GM12878 (cell line): ENCODE results near the gene UBE2E1. TPM values are rescaled to one million over a fixed set of nuclear protein-coding genes. Genes with fewer than 3 reads are reported as not detected.

ENCODE experiments used
- ATAC-seq: fragments of 200-7000 bp; cut with Tn5 transposase; 3 replicates; pipeline ENCODE4 v1.9.1; 2020; ENCODE audit warnings: mild to moderate bottlenecking, moderate library complexity
- BruUV-seq: library from RNA; stranded (reverse); fragments of 400-500 nt; replicated peaks from 2 replicates; lab custom pipeline; 2021; lab: Mats Ljungman, UMichigan
- CTCF ChIA-PET: fragments of 300-600 bp; sonication (Branson Sonifier 250); formaldehyde crosslinking; extraction: SDS; loops from one replicate; lab custom pipeline; 2021; ENCODE audit warnings: inconsistent platforms; lab: Yijun Ruan, JAX
- POLR2A ChIA-PET: fragments of 350-600 bp; formaldehyde crosslinking; extraction: SDS; loops from one replicate; lab custom pipeline; 2021; ENCODE audit warnings: inconsistent platforms; lab: Charles Lee
- RAD21 ChIA-PET: fragments of 300-600 bp; sonication (Branson Sonifier 250); formaldehyde crosslinking; loops from one replicate; lab custom pipeline; 2023; ENCODE audit warnings: antibody characterized with exemption; ENCODE audit not compliant: unreplicated experiment; lab: Charles Lee
- SMC1A ChIA-PET: fragments of 300-600 bp; sonication (Branson Sonifier 250); formaldehyde crosslinking; loops from one replicate; lab custom pipeline; 2023; ENCODE audit not compliant: unreplicated experiment, uncharacterized antibody; lab: Charles Lee
- DNase-seq: peaks from one replicate; pipeline ENCODE4 v3.0.0-alpha.2; 2011; ENCODE audit warnings: low read depth, low spot score
- FAIRE-seq: peaks from 3 replicates; lab custom pipeline; 2011; peaks lifted over from hg19 to GRCh38; lab: Jason Lieb, UNC
- H2AFZ ChIP-seq: 2 replicates; pipeline ENCODE4 v1.6.0; 2011; ENCODE audit warnings: low read depth, low read length, control low read depth; ENCODE audit not compliant: control insufficient read depth
- H3K27ac ChIP-seq: 2 replicates; pipeline ENCODE4 v1.5.1; 2011; ENCODE audit warnings: control low read depth; ENCODE audit not compliant: control insufficient read depth, insufficient read depth
- H3K27me3 ChIP-seq, 2 experiments: replicated peaks in 1 of 2; 2 replicates each; pipeline versions ENCODE4 v1.6.0 to v1.6.1; 2011; ENCODE audit warnings: low read length in 1 of 2; ENCODE audit not compliant: control insufficient read depth in 2 of 2, insufficient read depth in 2 of 2
- H3K36me3 ChIP-seq, 2 experiments: 2 replicates each; pipeline ENCODE4 v1.5.1; 2011; ENCODE audit warnings: low read length in 1 of 2; ENCODE audit not compliant: control insufficient read depth in 2 of 2, insufficient read depth in 2 of 2
- H3K4me1 ChIP-seq: 2 replicates; pipeline ENCODE4 v1.6.1; 2011; ENCODE audit warnings: mild to moderate bottlenecking, low read length, moderate library complexity, mixed read lengths; ENCODE audit not compliant: control insufficient read depth, insufficient read depth
- H3K4me2 ChIP-seq: 2 replicates; pipeline ENCODE4 v1.6.0; 2011; ENCODE audit warnings: control low read depth; ENCODE audit not compliant: control insufficient read depth, insufficient read depth
- H3K4me3 ChIP-seq: fragments of 200-600 bp; sonication (generic); 2 replicates; pipeline ENCODE4 v1.5.1; 2016
- H3K79me2 ChIP-seq: 2 replicates; pipeline ENCODE4 v1.6.0; 2011; ENCODE audit warnings: low read length; ENCODE audit not compliant: control insufficient read depth, insufficient read depth
- H3K9ac ChIP-seq: 2 replicates; pipeline ENCODE4 v1.8.0; 2011; ENCODE audit warnings: low read length, control low read depth, mixed read lengths; ENCODE audit not compliant: control insufficient read depth, insufficient read depth
- H3K9me3 ChIP-seq: replicated peaks from 3 replicates; pipeline ENCODE4 v1.5.1; 2011; ENCODE audit warnings: mild to moderate bottlenecking, low read length; ENCODE audit not compliant: control insufficient read depth, insufficient read depth
- H4K20me1 ChIP-seq: 2 replicates; pipeline ENCODE4 v1.6.0; 2011; ENCODE audit not compliant: control insufficient read depth, insufficient read depth
- CHD1 ChIP-seq: IDR thresholded peaks from 2 replicates; pipeline ENCODE4 v1.6.1; 2012; ENCODE audit warnings: low read depth, low read length, improper control_type of control experiment
- MYB ChIP-seq: fragments of 150-350 bp; IDR thresholded peaks from 2 replicates; pipeline ENCODE4 v1.6.1; 2014; ENCODE audit warnings: mild to moderate bottlenecking, low read depth, low read length, borderline replicate concordance
- RAD51 ChIP-seq: fragments of 450-650 bp; IDR thresholded peaks from 2 replicates; pipeline ENCODE4 v1.6.1; 2016; ENCODE audit warnings: moderate library complexity, mild to moderate bottlenecking, inconsistent platforms
- RELA ChIP-seq: fragments of 450-650 bp; IDR thresholded peaks from 2 replicates; pipeline ENCODE4 v1.8.0; 2014; ENCODE audit warnings: borderline replicate concordance; ENCODE audit not compliant: partially characterized antibody
- WGBS: methylation state at CpG from one replicate; pipeline ENCODE4 v1.1.6; 2016; ENCODE audit warnings: low lambda C conversion rate; ENCODE audit not compliant: insufficient replicate concordance, insufficient coverage; ENCODE audit errors: missing lambda C conversion rate; 5-methylcytosine and 5-hydroxymethylcytosine counted together
- in situ Hi-C: fragments of 300-500 bp; cut with MboI; formaldehyde crosslinking; loops from 9 replicates; pipeline ENCODE4 v1.14.3; 2018; ENCODE audit warnings: mixed read lengths
- intact Hi-C: fragments of 100-400 bp; cut with micrococcal nuclease; formaldehyde crosslinking; loops from one replicate; pipeline ENCODE4 v1.14.2; 2022; ENCODE audit not compliant: unreplicated experiment
- polyA plus RNA-seq, 11 experiments: library from polyadenylated mRNA; depleted of rRNA in 4 of 11; unstranded in 6 of 11; stranded (reverse) in 5 of 11; fragments of >200 nt; fragmentation: Nextera tagmentation in 4 of 11; fragmentation: Illumina TruSeq in 1 of 11; extraction: Ambion mirVana in 4 of 11; extraction: Trizol in 1 of 11; gene quantifications; 1 replicate in 1 of 11; 2 replicates in 10 of 11; pipeline versions ENCODE4 v1.2.1 to v1.2.3, GENCODE V29; 2011 to 2016; ENCODE audit warnings: inconsistent platforms in 2 of 11, missing spikeins in 2 of 11, low read depth in 1 of 11
- total RNA-seq, 4 experiments: library from RNA; depleted of rRNA in 3 of 4; stranded (reverse); fragments of >200 nt in 3 of 4; fragmentation: Illumina TruSeq in 1 of 4; extraction: Trizol in 1 of 4; gene quantifications; 2 replicates each; pipeline versions ENCODE4 v1.2.1 to v1.2.3, GENCODE V29; 2013 to 2021
- TF ChIP-seq, protein P1 (sequence below): fragments of 450-650 bp; IDR thresholded peaks from 2 replicates; pipeline ENCODE4 v1.6.1; 2017; ENCODE audit warnings: antibody characterized with exemption, mild to moderate bottlenecking, moderate library complexity

UBE2E1 gene
- total and polyA plus RNA-seq, 10 of the 15 experiments (the other 5 are each of a cell fraction or from before 2014, with no cell fraction given) = 18.7 to 425 (median 147) TPM

DNA sequence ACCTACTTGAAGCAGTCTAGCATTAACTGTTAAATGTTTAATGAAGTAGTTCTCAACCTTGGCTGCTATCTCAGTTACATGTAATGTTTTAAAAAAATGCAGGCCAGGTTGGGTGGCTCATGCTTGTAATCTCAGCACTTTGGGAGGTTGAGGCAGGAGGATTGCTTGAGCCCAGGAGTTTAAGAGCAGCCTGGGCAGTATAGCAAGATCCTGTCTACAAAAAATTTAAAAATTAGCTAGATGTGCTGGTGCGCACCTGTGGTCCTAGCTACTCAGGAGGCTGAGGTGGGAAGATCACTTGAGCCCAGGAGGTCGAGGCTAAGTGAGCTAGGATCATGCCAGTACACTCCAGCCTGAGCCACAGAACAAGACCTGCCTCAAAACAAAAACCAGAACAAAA lies 29.3 kb downstream of the UBE2E1 start (continued):
- TF ChIP-seq RELA (no peak), MYB (no peak)

- Histone ChIP-seq H3K9me3 (no peaks in the 10 kb centered on the region), H4K20me1 (peaks cover 9% of the 10 kb centered on the region; the same call in 1 of the 2 replicates), H3K36me3 (peaks cover 0 to 8% of the 10 kb centered on the region in 2 experiments), H2AFZ (no peak overlapping the region), H3K27me3 (no peaks in the 10 kb centered on the region), H3K79me2 (peaks cover 88% of the 10 kb centered on the region), H3K27ac (no peak overlapping the region), H3K9ac (no peak overlapping the region), H3K4me2 (no peak overlapping the region; the same call in 1 of the 2 replicates), H3K4me3 (no peak overlapping the region), H3K4me1 (peaks cover 46% of the 10 kb centered on the region)
- ChIA-PET POLR2A (interaction anchor here (0.6 to 1.2 kb wide), 4 partner anchors 24 to 216 kb away, joined by 3 read pairs; no protein-coding TSS in a partner anchor), SMC1A (interaction anchor here (0.7 to 14.1 kb wide), 21 partner anchors 9 to 451 kb away, joined by 3 to 224 read pairs (median 4); no protein-coding TSS in a partner anchor), RAD21 (interaction anchor here (0.5 to 4.4 kb wide), 12 partner anchors 8 to 661 kb away, joined by 3 to 33 read pairs (median 5); no protein-coding TSS in a partner anchor), CTCF (interaction anchor here (0.7 to 5.7 kb wide), 15 partner anchors 10 to 311 kb away, joined by 3 to 94 read pairs (median 6); no protein-coding TSS in a partner anchor)
- intact Hi-C loops (no loop called here), in situ Hi-C loops (no loop called here)
- DNase-seq (no peak), ATAC-seq (no peak), FAIRE-seq (no peak)
- 94% methylated on average over 2 of the region's 2 CpGs for WGBS
- BruUV-seq = no TSS peak
- TF ChIP-seq RAD51 (no peak), CHD1 (no peak)
- TF ChIP-seq, protein P1, sequence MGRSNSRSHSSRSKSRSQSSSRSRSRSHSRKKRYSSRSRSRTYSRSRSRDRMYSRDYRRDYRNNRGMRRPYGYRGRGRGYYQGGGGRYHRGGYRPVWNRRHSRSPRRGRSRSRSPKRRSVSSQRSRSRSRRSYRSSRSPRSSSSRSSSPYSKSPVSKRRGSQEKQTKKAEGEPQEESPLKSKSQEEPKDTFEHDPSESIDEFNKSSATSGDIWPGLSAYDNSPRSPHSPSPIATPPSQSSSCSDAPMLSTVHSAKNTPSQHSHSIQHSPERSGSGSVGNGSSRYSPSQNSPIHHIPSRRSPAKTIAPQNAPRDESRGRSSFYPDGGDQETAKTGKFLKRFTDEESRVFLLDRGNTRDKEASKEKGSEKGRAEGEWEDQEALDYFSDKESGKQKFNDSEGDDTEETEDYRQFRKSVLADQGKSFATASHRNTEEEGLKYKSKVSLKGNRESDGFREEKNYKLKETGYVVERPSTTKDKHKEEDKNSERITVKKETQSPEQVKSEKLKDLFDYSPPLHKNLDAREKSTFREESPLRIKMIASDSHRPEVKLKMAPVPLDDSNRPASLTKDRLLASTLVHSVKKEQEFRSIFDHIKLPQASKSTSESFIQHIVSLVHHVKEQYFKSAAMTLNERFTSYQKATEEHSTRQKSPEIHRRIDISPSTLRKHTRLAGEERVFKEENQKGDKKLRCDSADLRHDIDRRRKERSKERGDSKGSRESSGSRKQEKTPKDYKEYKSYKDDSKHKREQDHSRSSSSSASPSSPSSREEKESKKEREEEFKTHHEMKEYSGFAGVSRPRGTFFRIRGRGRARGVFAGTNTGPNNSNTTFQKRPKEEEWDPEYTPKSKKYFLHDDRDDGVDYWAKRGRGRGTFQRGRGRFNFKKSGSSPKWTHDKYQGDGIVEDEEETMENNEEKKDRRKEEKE = no peak
Measured at GRCh38 chr3:23835802-23836201, 30.0 kb downstream of the UBE2E1 start.
